Activated CD4-positive, alpha-beta T cell treated with anti-CD3 and anti-CD28 coated beads for 36 hours (primary cell): Measurements from ENCODE around the gene TMCC1. TPM values are rescaled to one million over a fixed set of nuclear protein-coding genes. Genes with fewer than 3 reads are reported as not detected.
A peak's percentile ranks its signal among the peaks of the same experiment; 100 is the strongest.
"Not testable (repeated sequence)": the region's sequence is repeated elsewhere in the genome, so short reads cannot be mapped to it uniquely, and the experiment has no call there.

Experiments used
- ATAC-seq: fragments of 200-7000 bp; cut with Tn5 transposase; one replicate; pipeline ENCODE4 v1.10.0; 2021; ENCODE audit warnings: mild to moderate bottlenecking, moderate library complexity
- CTCF ChIA-PET: fragments of 350-600 bp; sonication (Branson Sonifier 250); formaldehyde crosslinking; loops from one replicate; lab custom pipeline; 2021; ENCODE audit warnings: antibody characterized with exemption; lab: Charles Lee
- POLR2A ChIA-PET: fragments of 350-600 bp; sonication (Branson Sonifier 250); formaldehyde crosslinking; loops from one replicate; lab custom pipeline; 2021; ENCODE audit warnings: antibody characterized with exemption, inconsistent platforms; lab: Charles Lee
- DNase-seq: peaks from one replicate; pipeline ENCODE4 v3.0.0-alpha.2; 2020
- H3K27ac Mint-ChIP-seq: one replicate; pipeline ENCODE4 v1.8.0; 2021; ENCODE audit warnings: mixed read lengths
- H3K27me3 Mint-ChIP-seq: one replicate; pipeline ENCODE4 v1.8.0; 2021; ENCODE audit warnings: mixed read lengths
- H3K36me3 Mint-ChIP-seq: one replicate; pipeline ENCODE4 v1.8.0; 2021; ENCODE audit warnings: low read depth, mixed read lengths
- H3K4me1 Mint-ChIP-seq: one replicate; pipeline ENCODE4 v1.8.0; 2021; ENCODE audit warnings: mixed read lengths
- H3K4me3 Mint-ChIP-seq: one replicate; pipeline ENCODE4 v1.8.0; 2021; ENCODE audit warnings: mild to moderate bottlenecking, moderate library complexity, mixed read lengths
- H3K9me3 Mint-ChIP-seq: one replicate; pipeline ENCODE4 v1.8.0; 2021; ENCODE audit warnings: low read depth, mixed read lengths
- intact Hi-C, 2 experiments: fragments of 100-400 bp; cut with DNase I in 1 of 2; cut with micrococcal nuclease in 1 of 2; formaldehyde crosslinking; loops; one replicate each; pipeline versions ENCODE4 v1.14.2 to v1.15.1; 2022 to 2024; cut with DNase I, micrococcal nuclease
- total RNA-seq, 2 experiments: library from RNA; stranded (reverse); gene quantifications; one replicate each; pipeline ENCODE4 v1.2.3, GENCODE V29; 2021

The TMCC1 gene
- total RNA-seq, 2 experiments from 2014 or later = 14.8 to 17.3 TPM

DNA sequence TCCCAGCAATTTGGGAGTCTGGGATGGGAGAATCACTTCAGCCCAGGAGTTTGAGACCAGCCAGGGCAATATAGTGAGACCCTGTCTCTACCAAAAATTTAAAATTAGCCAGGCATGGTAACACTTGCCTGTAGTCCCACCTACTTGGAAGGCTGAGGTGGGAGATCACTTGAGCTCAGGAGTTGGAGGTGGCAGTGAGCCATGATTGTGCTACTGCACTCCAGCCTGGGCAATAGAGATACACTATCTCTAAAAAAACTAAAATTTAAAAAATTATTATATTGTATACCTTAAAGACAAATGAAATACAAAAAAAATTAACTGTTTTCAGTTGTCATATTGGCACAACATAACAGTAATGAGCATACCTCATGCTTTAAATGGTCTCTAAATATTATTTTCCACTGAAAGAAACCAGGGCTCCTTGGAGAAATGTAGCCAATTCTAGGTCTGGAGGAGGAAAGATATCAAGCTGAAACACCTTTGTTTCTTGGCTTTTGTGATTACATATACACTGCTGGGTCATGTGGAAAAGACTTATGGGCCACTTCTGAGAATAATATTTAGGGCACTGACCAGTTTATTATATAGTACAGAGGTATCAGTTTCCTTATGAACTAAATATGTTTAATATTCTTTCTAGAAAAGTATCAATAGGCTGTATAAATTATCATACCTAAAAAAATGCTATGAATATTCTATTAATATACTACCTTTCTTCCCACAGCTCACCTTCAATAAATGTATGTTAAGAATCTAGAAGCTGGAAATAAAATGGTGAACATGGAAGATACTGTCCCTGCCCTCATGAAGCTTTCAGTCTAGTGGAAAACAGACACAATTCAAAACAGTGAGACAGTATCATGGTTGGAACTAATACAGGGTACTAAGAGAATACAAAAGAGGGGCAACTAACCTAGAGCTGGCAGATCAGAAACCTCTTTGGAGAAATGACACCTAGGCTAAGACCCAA, 119.5 kb downstream of the TMCC1 start:
- Mint-ChIP-seq H3K27me3 (no peaks in the 10 kb centered on the region), H3K4me3 (no peak overlapping the region), H3K36me3 (peaks cover 2% of the 10 kb centered on the region), H3K9me3 (peaks cover 3% of the 10 kb centered on the region), H3K27ac (no peak overlapping the region), H3K4me1 (no peaks in the 10 kb centered on the region)
- POLR2A ChIA-PET = no interaction called here
- intact Hi-C loops = no loop called here
- ATAC-seq (no peak), DNase-seq (no peak)
- CTCF ChIA-PET = interaction anchor here (0.5 to 0.9 kb wide), 3 partner anchors 51 to 135 kb away, joined by 3 read pairs; no protein-coding TSS in a partner anchor

GRCh38 chr3:129770604-129771003, 122.9 kb downstream of the TMCC1 start:
- no peaks in the 10 kb centered on the region for H3K9me3 Mint-ChIP-seq
- intact Hi-C loops = no loop called here
- ATAC-seq (no peak), DNase-seq (no peak)
- no peaks in the 10 kb centered on the region for H3K4me1 Mint-ChIP-seq
- no peak overlapping the region for H3K27ac Mint-ChIP-seq
- H3K36me3 Mint-ChIP-seq = no peaks in the 10 kb centered on the region
- POLR2A ChIA-PET = no interaction called here
- no peak overlapping the region for H3K4me3 Mint-ChIP-seq
- CTCF ChIA-PET = no interaction called here
- H3K27me3 Mint-ChIP-seq = no peaks in the 10 kb centered on the region

GRCh38 chr3:129769616-129770015, 123.9 kb downstream of the TMCC1 start:
- DNase-seq (no peak), ATAC-seq (no peak)
- Mint-ChIP-seq H3K4me1 (no peaks in the 10 kb centered on the region), H3K4me3 (no peak overlapping the region), H3K36me3 (no peaks in the 10 kb centered on the region), H3K9me3 (no peaks in the 10 kb centered on the region), H3K27ac (no peak overlapping the region), H3K27me3 (no peaks in the 10 kb centered on the region)
- intact Hi-C loops = no loop called here
- CTCF ChIA-PET = interaction anchor here (0.8 kb wide), 1 partner anchor 35 kb away, joined by 6 read pairs; no protein-coding TSS in a partner anchor
- POLR2A ChIA-PET = no interaction called here

- Mint-ChIP-seq H3K27ac (no peak overlapping the region), H3K36me3 (no peaks in the 10 kb centered on the region), H3K9me3 (no peaks in the 10 kb centered on the region), H3K4me1 (no peaks in the 10 kb centered on the region), H3K4me3 (no peak overlapping the region), H3K27me3 (no peaks in the 10 kb centered on the region)
- no peak for DNase-seq
- ChIA-PET CTCF (interaction anchor here (0.8 kb wide), 1 partner anchor 34 kb away, joined by 6 read pairs; no protein-coding TSS in a partner anchor), POLR2A (no interaction called here)
- intact Hi-C loops = no loop called here
- ATAC-seq = no peak
Measured at GRCh38 chr3:129768728-129769127, 124.8 kb downstream of the TMCC1 start.

- ATAC-seq = no peak
- POLR2A ChIA-PET = no interaction called here
- intact Hi-C loops = no loop called here
Measured at GRCh38 chr3:129766135-129766534, 127.4 kb downstream of the TMCC1 start.

GRCh38 chr3:129764090-129764489, 129.4 kb downstream of the TMCC1 start:
- H3K36me3 Mint-ChIP-seq = no peaks in the 10 kb centered on the region
- H3K4me1 Mint-ChIP-seq = no peaks in the 10 kb centered on the region
- H3K4me3 Mint-ChIP-seq = no peak overlapping the region
- intact Hi-C loops = no loop called here
- no peaks in the 10 kb centered on the region for H3K27me3 Mint-ChIP-seq
- no peaks in the 10 kb centered on the region for H3K9me3 Mint-ChIP-seq
- no peak for ATAC-seq
- CTCF ChIA-PET = interaction anchor here (1.0 to 1.1 kb wide), 2 partner anchors 60 to 90 kb away, joined by 4 read pairs; no protein-coding TSS in a partner anchor
- H3K27ac Mint-ChIP-seq = no peak overlapping the region
- POLR2A ChIA-PET = no interaction called here
- no peak for DNase-seq

More at GRCh38 chr3:129766135-129766534, 127.4 kb downstream of the TMCC1 start:
- H3K9me3 Mint-ChIP-seq = no peaks in the 10 kb centered on the region
- no peaks in the 10 kb centered on the region for H3K27me3 Mint-ChIP-seq
- no peak overlapping the region for H3K4me3 Mint-ChIP-seq
- no peak for DNase-seq
- no peaks in the 10 kb centered on the region for H3K4me1 Mint-ChIP-seq
- no peak overlapping the region for H3K27ac Mint-ChIP-seq
- CTCF ChIA-PET = no interaction called here
- H3K36me3 Mint-ChIP-seq = no peaks in the 10 kb centered on the region

GRCh38 chr3:129758785-129759320, 134.7 kb downstream of the TMCC1 start:
- CTCF ChIA-PET = no interaction called here

DNA sequence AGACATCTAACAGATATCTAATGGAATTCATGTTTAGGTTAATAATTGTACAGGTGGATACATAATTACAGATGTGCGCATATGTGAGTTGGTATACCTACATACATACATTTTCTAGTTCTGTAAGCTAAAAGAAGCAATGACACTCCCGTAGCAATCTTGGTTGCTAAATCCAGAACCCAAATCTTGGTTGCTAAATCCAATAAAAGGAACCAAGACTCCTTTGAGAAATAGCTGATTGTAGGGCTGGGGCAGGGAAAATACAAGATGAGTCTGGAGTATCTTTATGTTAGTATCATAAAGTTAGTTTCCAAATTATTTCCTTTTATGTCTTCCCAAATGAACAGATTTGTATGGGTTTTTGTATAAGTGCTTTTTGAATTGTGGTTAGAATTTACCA, 135.2 kb downstream of the TMCC1 start:
- Mint-ChIP-seq H3K27ac (no peak overlapping the region), H3K4me1 (no peaks in the 10 kb centered on the region), H3K36me3 (peaks cover 13% of the 10 kb centered on the region), H3K27me3 (no peaks in the 10 kb centered on the region), H3K9me3 (peaks cover 3% of the 10 kb centered on the region), H3K4me3 (no peak overlapping the region)
- intact Hi-C loops = no loop called here
- POLR2A ChIA-PET = no interaction called here
- ATAC-seq (no peak), DNase-seq (no peak)
- CTCF ChIA-PET = no interaction called here

More at GRCh38 chr3:129758785-129759320, 134.7 kb downstream of the TMCC1 start:
- no peaks in the 10 kb centered on the region for H3K4me1 Mint-ChIP-seq
- peaks cover 11% of the 10 kb centered on the region for H3K36me3 Mint-ChIP-seq
- H3K4me3 Mint-ChIP-seq = no peak overlapping the region
- peaks cover 2% of the 10 kb centered on the region for H3K9me3 Mint-ChIP-seq
- POLR2A ChIA-PET = no interaction called here
- H3K27me3 Mint-ChIP-seq = no peaks in the 10 kb centered on the region
- intact Hi-C loops = no loop called here
- ATAC-seq = no peak
- no peak overlapping the region for H3K27ac Mint-ChIP-seq
- DNase-seq = no peak

- Mint-ChIP-seq H3K36me3 (peaks cover 22% of the 10 kb centered on the region), H3K9me3 (peaks cover 12% of the 10 kb centered on the region), H3K4me3 (no peak overlapping the region), H3K27me3 (no peaks in the 10 kb centered on the region), H3K27ac (no peak overlapping the region), H3K4me1 (no peaks in the 10 kb centered on the region)
- intact Hi-C loops = no loop called here
- ChIA-PET POLR2A (no interaction called here), CTCF (no interaction called here)
- ATAC-seq (no peak), DNase-seq (no peak)
Measured at GRCh38 chr3:129756871-129757270, 136.6 kb downstream of the TMCC1 start.

GRCh38 chr3:129751105-129751504, 142.4 kb downstream of the TMCC1 start:
- H3K4me3 Mint-ChIP-seq, H3K27ac Mint-ChIP-seq, DNase-seq, H3K27me3 Mint-ChIP-seq, POLR2A ChIA-PET, ATAC-seq, intact Hi-C loops: not testable (repeated sequence)
- peaks cover 16% of the 10 kb centered on the region for H3K4me1 Mint-ChIP-seq
- peaks cover 15% of the 10 kb centered on the region for H3K36me3 Mint-ChIP-seq
- CTCF ChIA-PET = interaction anchor here (0.6 to 1.1 kb wide), 2 partner anchors 83 to 102 kb away, joined by 3 to 4 read pairs; no protein-coding TSS in a partner anchor
- peaks cover 12% of the 10 kb centered on the region for H3K9me3 Mint-ChIP-seq

DNA sequence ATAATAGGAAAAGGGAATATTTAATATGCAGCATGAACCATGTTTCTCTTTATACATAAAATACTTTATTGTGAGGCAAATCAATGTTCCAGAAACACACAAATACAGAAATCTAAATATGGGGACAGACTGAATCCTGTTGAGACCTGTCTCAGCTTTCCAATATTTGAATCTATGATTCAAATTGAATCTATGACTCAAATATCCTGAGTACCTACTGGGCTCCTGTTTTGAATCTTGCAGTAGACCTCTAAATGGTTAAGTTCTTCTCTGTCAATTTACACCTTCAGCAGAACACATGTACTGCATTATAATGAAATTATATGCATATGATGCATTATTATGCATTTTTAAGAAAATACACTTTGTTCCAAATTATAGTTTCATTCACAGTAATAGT, 143.8 kb downstream of the TMCC1 start:
- ChIA-PET CTCF (interaction anchor here (1.1 kb wide), 1 partner anchor 10 kb away, joined by 3 read pairs; no protein-coding TSS in a partner anchor), POLR2A (no interaction called here)
- no peak for DNase-seq
- Mint-ChIP-seq H3K36me3 (peaks cover 15% of the 10 kb centered on the region), H3K9me3 (peaks cover 12% of the 10 kb centered on the region), H3K27ac (no peak overlapping the region), H3K27me3 (no peaks in the 10 kb centered on the region), H3K4me1 (peaks cover 19% of the 10 kb centered on the region), H3K4me3 (no peak overlapping the region)
- intact Hi-C loops = no loop called here
- ATAC-seq = peak; percentile 91
